Activated CD4-positive, alpha-beta T cell treated with anti-CD3 and anti-CD28 coated beads, Interleukin-2, amount 50 U/mL, for 4 hours (primary cell): ENCODE measurements around the gene TNRC6C.

Experiments
- DNase-seq, 2 experiments: peaks; one replicate each; pipeline ENCODE4 v3.0.0-alpha.2; 2020

The TNRC6C gene

GRCh38 chr17:78116411-78116810, 157.9 kb downstream of the TNRC6C start:
- no peak for DNase-seq

GRCh38 chr17:78117027-78117981, 158.8 kb downstream of the TNRC6C start:
- DNase-seq, result no peak

GRCh38 chr17:78118801-78119241, 160.3 kb downstream of the TNRC6C start:
- no peak for DNase-seq

- DNase-seq, result no peak
Observed at GRCh38 chr17:78120537-78120936, 162.0 kb downstream of the TNRC6C start.

GRCh38 chr17:78120971-78121800, 162.7 kb downstream of the TNRC6C start:
- no peak for DNase-seq

GRCh38 chr17:78121801-78122215, 163.3 kb downstream of the TNRC6C start:
- no peak for DNase-seq

GRCh38 chr17:78122216-78122930, 163.9 kb downstream of the TNRC6C start:
- DNase-seq, result no peak

GRCh38 chr17:78122931-78123249, 164.4 kb downstream of the TNRC6C start:
- no peak for DNase-seq

GRCh38 chr17:78123258-78123929, 164.9 kb downstream of the TNRC6C start:
- DNase-seq, result no peak

GRCh38 chr17:78124081-78124835, 165.8 kb downstream of the TNRC6C start:
- no peak for DNase-seq

GRCh38 chr17:78124836-78125137, 166.3 kb downstream of the TNRC6C start:
- DNase-seq, result no peak

- DNase-seq, result no peak
Observed at GRCh38 chr17:78125138-78125913, 166.8 kb downstream of the TNRC6C start.

GRCh38 chr17:78125976-78126894, 167.7 kb downstream of the TNRC6C start:
- no peak for DNase-seq

- DNase-seq, result no peak
Observed at GRCh38 chr17:78126895-78127238, 168.4 kb downstream of the TNRC6C start.

- DNase-seq, result no peak
Observed at GRCh38 chr17:78127239-78127887, 168.9 kb downstream of the TNRC6C start.

- DNase-seq, result no peak
Observed at GRCh38 chr17:78127888-78128550, 169.5 kb downstream of the TNRC6C start.

GRCh38 chr17:78128551-78129350, 170.2 kb downstream of the TNRC6C start, which contains the start of gene TMC6:
Gene TMC6, minus strand, starts transcription at chr17:78128755. Its CDS starts 1,923 bp downstream, at chr17:78126832.
- DNase-seq, result peak; percentile 60 to 64
